Cardiac fibroblast (primary cell): ENCODE results near the gene ZP1.

Source experiments
- DNase-seq, 2 donors: peaks; one replicate each; pipeline versions ENCODE4 v3.0.0 to v3.0.0-alpha.2; 2010; ENCODE audit warnings: low read depth in 2 of 2
- H3K4me3 ChIP-seq, 2 donors: replicated peaks in 1 of 2; 1 replicate in 1 of 2; 2 replicates in 1 of 2; pipeline ENCODE4 v1.5.1; 2011; ENCODE audit warnings: low read depth in 2 of 2, low read length in 2 of 2, mild to moderate bottlenecking in 2 of 2, moderate library complexity in 1 of 2
- TF ChIP-seq, protein P1 (sequence below): IDR thresholded peaks from one replicate; pipeline ENCODE4 v1.5.1; 2011; ENCODE audit warnings: low read depth, mild to moderate bottlenecking, low read length, inconsistent platforms

ZP1 gene

DNA sequence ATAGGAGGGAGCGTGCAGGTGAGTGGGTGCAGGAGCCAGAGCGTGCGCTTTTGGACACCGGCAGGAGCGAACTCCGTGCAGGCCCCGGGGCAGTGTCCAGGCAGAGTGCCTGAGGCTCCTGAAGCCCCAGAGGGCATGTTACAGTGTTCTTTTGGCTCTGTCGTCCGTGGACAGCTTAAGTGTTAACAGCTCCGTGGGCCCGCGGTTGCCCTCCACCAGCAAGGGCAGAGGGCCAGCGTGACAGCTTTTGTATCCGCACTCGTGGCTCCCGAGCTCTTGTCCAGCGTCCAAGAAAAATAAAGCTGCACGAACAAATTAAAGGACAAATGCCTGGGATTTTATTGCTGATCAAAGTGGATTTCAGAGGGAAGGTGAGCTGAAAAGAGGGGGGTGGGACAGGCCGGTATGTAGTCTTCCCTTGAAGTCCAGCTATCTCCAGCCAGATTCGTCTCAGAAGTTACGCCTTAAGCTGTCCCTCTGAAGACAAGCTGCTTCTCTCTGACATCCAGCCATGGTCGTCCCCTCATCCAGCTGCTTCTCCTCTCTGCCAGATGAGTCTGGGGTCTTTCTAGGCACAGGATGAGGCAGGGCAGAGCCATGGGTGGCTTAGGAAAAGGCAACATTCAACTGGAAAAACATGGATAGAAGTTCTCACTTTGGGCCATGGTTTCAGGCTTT, 45.6 kb downstream of the ZP1 start:
- no peak for DNase-seq
- H3K4me3 ChIP-seq = peak overlapping the region in 1 of 2 donors; percentile 86
- TF ChIP-seq, protein P1, sequence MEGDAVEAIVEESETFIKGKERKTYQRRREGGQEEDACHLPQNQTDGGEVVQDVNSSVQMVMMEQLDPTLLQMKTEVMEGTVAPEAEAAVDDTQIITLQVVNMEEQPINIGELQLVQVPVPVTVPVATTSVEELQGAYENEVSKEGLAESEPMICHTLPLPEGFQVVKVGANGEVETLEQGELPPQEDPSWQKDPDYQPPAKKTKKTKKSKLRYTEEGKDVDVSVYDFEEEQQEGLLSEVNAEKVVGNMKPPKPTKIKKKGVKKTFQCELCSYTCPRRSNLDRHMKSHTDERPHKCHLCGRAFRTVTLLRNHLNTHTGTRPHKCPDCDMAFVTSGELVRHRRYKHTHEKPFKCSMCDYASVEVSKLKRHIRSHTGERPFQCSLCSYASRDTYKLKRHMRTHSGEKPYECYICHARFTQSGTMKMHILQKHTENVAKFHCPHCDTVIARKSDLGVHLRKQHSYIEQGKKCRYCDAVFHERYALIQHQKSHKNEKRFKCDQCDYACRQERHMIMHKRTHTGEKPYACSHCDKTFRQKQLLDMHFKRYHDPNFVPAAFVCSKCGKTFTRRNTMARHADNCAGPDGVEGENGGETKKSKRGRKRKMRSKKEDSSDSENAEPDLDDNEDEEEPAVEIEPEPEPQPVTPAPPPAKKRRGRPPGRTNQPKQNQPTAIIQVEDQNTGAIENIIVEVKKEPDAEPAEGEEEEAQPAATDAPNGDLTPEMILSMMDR = no peak

- peak within 1 kb of the TSS; percentile 86 to 87 for H3K4me3 ChIP-seq
- peak; percentile 90 to 92 for DNase-seq
- TF ChIP-seq, protein P1 = no peak
Observed at GRCh38 chr11:60913793-60914632, 46.7 kb downstream of the ZP1 start, which contains the start of gene TMEM109. TMEM109 (plus strand) TSS chr11:60914158; CDS start chr11:60919694, 5,536 bp downstream.

DNA sequence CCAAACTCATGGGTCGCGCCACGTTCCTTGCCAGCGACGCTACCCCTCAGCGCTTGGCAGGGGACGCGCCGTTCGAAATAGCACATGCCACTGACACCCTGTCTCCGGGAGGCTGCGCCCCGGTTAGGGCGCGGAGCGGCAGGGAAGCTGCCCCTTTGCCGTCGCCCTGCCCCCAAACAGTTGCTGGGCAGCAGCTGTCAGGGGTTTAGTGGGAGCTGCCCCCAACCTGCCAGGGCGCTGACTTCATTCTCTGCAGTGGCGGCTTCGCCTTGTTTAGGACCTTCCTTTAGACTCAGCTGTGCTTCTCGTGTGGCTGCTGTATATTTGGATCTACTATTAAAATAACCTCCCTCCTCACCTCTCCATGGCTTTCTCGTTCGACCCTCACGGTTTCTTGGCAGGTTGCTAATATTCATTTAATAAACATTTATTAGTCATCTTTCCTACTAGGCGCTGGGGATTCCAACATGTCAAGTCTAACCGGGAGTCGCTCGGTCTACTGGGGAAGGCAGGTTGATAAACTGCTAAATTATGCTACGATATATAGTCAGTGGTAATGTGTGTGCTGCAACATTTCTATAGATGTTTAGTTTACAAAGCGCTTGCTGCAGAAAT, 47.4 kb downstream of the ZP1 start:
- TF ChIP-seq, protein P1 = no peak
- peak overlapping the region; percentile 86 to 87 for H3K4me3 ChIP-seq
- peak; percentile 26 to 46 for DNase-seq

- H3K4me3 ChIP-seq = peak overlapping the region; percentile 86 to 87
- peak; percentile 62 to 75 for DNase-seq
- TF ChIP-seq, protein P1 = peak; percentile 19
Observed at GRCh38 chr11:60915248-60915914, 48.0 kb downstream of the ZP1 start.

DNA sequence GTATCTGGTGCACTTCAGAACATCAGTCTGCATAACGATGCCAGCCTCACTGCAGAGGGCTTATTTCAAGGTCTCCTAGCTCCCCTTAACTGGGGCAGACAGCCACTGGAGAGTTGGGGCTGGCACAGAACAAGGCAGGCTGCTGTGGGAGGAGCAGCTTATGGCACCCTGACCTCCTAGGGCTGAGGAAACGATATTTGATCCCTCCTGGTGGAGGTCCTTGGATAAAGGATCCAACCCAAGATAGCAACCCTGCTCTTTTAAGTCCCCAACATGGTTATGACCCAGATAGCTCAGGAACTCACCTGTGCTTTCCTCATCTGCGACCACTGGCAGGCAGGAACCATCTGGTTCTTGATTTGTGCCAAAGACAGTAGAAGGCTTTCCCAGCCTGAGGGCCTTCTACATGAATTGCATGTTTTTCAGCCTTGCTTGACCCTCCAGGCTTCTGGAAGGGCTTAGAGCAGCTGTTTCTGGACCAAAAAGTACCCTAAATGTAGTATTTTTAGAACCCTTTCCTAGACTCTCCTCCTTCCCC, 49.4 kb downstream of the ZP1 start:
- TF ChIP-seq, protein P1 = no peak
- DNase-seq = no peak
- no peak overlapping the region for H3K4me3 ChIP-seq

DNA sequence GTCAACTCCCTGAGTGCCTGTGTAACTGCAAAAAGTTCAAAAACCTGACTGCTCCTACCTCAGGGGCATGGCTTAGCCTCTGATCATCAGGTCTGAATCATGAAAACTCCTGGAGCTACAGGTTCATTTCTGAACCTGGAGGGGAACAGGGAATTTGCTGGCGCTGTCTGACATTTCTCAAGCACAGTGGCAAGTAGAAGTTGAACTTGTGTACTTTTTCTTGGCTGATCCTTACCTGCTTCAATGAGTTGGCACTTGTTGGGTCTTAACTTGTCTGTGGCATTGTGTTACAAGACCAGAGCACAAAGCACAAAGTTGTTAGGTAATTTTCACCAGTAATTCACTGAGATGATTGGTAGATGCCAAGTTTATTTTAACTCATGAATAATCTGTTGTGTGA, 49.9 kb downstream of the ZP1 start:
- TF ChIP-seq, protein P1 = no peak
- no peak overlapping the region for H3K4me3 ChIP-seq
- DNase-seq = no peak
